C4-2B (cell line): ENCODE data around the gene TRPC4.

Experiments used
- CTCF ChIP-seq: fragments of 450-650 bp; conservative IDR thresholded peaks from 2 replicates; pipeline ENCODE4 v1.5.1; 2017; ENCODE audit warnings: mild to moderate bottlenecking
- ZFX ChIP-seq: fragments of 450-650 bp; IDR thresholded peaks from 2 replicates; pipeline ENCODE4 v1.6.1; 2017

- TF ChIP-seq CTCF (no peak), ZFX (no peak)
Observed at GRCh38 chr13:37662624-37663023, 206.9 kb downstream of the TRPC4 start.
